ENCODE measurements around the gene HPD. TPM values are rescaled to one million over a fixed set of nuclear protein-coding genes. Genes with fewer than 3 reads are reported as not detected.

Gene HPD
- total RNA-seq, 1 experiment from 2014 or later = 0.20 TPM

- no peaks in the 10 kb centered on the region; the same call in 1 of the 2 replicates for H3K36me3 ChIP-seq (ENCODE audit: control insufficient read depth, insufficient read depth, low read length)
- peak overlapping the region; percentile 53 for H3K27ac Mint-ChIP-seq (ENCODE audit: unreplicated experiment)
- no peaks in the 10 kb centered on the region for H3K27me3 ChIP-seq (replicated peaks; ENCODE audit: control insufficient read depth, insufficient read depth, low read length)
- ChIA-PET CTCF (interaction anchor here (0.9 kb wide), 1 partner anchor 15 kb away, joined by 5 read pairs; no protein-coding TSS in a partner anchor), POLR2A (no interaction called here)
- peaks cover 36% of the 10 kb centered on the region for H3K4me1 ChIP-seq
- no TSS peak for BruUV-seq (replicated peaks)
- TF ChIP-seq CTCF (IDR thresholded peaks at IDR 0.05; ENCODE audit: insufficient read depth in 1 of 2, low read depth in 1 of 2, low read length in 1 of 2, severe bottlenecking in 1 of 2, unreplicated experiment in 1 of 2) = no peak
- H3K4me1 Mint-ChIP-seq (ENCODE audit: low read depth, unreplicated experiment) = peaks cover 13% of the 10 kb centered on the region
- peak overlapping the region; percentile 2 for H3K4me3 Mint-ChIP-seq (ENCODE audit: unreplicated experiment)
- no peaks in the 10 kb centered on the region for H3K27me3 Mint-ChIP-seq (ENCODE audit: insufficient read depth, unreplicated experiment)
- no peak overlapping the region for H3K4me3 ChIP-seq (ENCODE audit: low read depth, low read length)
- intact Hi-C loops (cut with micrococcal nuclease; ENCODE audit: unreplicated experiment) = loop anchor here (5.0 kb wide), 1 partner anchor 208 kb away; the partner anchor contains the start of gene KDM2B
- H3K9me3 ChIP-seq = no peaks in the 10 kb centered on the region
- peaks cover 53% of the 10 kb centered on the region for H3K36me3 Mint-ChIP-seq (ENCODE audit: insufficient read depth, unreplicated experiment)
- DNase-seq = no peak
- no peaks in the 10 kb centered on the region for H3K9me3 Mint-ChIP-seq (ENCODE audit: unreplicated experiment)
Observed at GRCh38 chr12:121789800-121790728, 68.6 kb downstream of the HPD start.

Other genes with a start within 250 kb of the HPD start
- gene ORAI1, start 232.3 kb downstream of the HPD start, total RNA-seq (2022) = 33.9 and 34.2 TPM in 2 replicates
- 21.8 and 36.5 TPM in 2 replicates for gene MORN3, start 189.2 kb downstream of the HPD start, total RNA-seq (2022)
- gene TMEM120B, start 146.1 kb downstream of the HPD start, total RNA-seq (2022) = 15.5 and 15.9 TPM in 2 replicates
- 33.8 and 36.7 TPM in 2 replicates for gene RHOF, start 65.2 kb downstream of the HPD start, total RNA-seq (2022)
- gene SETD1B, start 54.9 kb downstream of the HPD start, total RNA-seq (2022) = 16.8 and 17.6 TPM in 2 replicates
- 53.0 and 63.3 TPM in 2 replicates for gene PSMD9, start 29.9 kb upstream of the HPD start, total RNA-seq (2022)
- 1.2 and 1.5 TPM in 2 replicates for gene CFAP251, start 59.7 kb upstream of the HPD start, total RNA-seq (2022)
- 13.0 and 15.5 TPM in 2 replicates for gene BCL7A, start 163.0 kb upstream of the HPD start, total RNA-seq (2022)
- gene MLXIP, start 219.9 kb upstream of the HPD start, total RNA-seq (2022) = 51.3 and 54.5 TPM in 2 replicates

All from Caco-2 (cell line).